Left ventricle myocardium inferior (tissue), 1 donor: ENCODE measurements around the gene PWWP2B. TPM values are rescaled to one million over a fixed set of nuclear protein-coding genes. Genes with fewer than 3 reads are reported as not detected.
"Not testable (repeated sequence)": the region's sequence is repeated elsewhere in the genome, so short reads cannot be mapped to it uniquely, and the experiment has no call there.

Source experiments
- DNase-seq: peaks from one replicate; pipeline ENCODE4 v3.0.0-alpha.2; 2020
- H3K27ac ChIP-seq: fragments of 200-600 bp; replicated peaks from 2 replicates; pipeline ENCODE4 v1.8.0; 2021
- H3K27me3 ChIP-seq: fragments of 200-600 bp; 2 replicates; pipeline ENCODE4 v1.8.0; 2021; ENCODE audit warnings: low read depth
- H3K36me3 ChIP-seq: fragments of 200-600 bp; 2 replicates; pipeline ENCODE4 v1.8.0; 2021
- H3K4me1 ChIP-seq: fragments of 200-600 bp; 2 replicates; pipeline ENCODE4 v1.8.0; 2021
- H3K4me3 ChIP-seq: fragments of 200-600 bp; 2 replicates; pipeline ENCODE4 v1.8.0; 2021; ENCODE audit warnings: mild to moderate bottlenecking, moderate library complexity
- H3K9me3 ChIP-seq: fragments of 200-600 bp; replicated peaks from 2 replicates; pipeline ENCODE4 v1.8.0; 2021
- intact Hi-C: fragments of 100-400 bp; cut with micrococcal nuclease; formaldehyde crosslinking; loops from one replicate; pipeline ENCODE4 v1.11.0; 2022
- total RNA-seq: library from RNA; stranded (reverse); fragmentation: NEBNext Ultra II Directional; extraction: Animal tissue kit (Norgen Biotek cat#: 25700); gene quantifications from one replicate; pipeline ENCODE4 v1.2.1, GENCODE V29; 2021
- TF ChIP-seq, protein P1 (sequence below): fragments of 200-600 bp; IDR thresholded peaks from 2 replicates; pipeline ENCODE4 v1.8.0; 2021; ENCODE audit warnings: antibody characterized with exemption, mild to moderate bottlenecking, borderline replicate concordance
- donor health status: DM: no; HTN: yes; CAD: no; lungs with severe emphysema.

The PWWP2B gene
- total RNA-seq, 1 donor from 2014 or later = 17.2 TPM

- no peak for DNase-seq
- Histone ChIP-seq H3K4me1 (no peaks in the 10 kb centered on the region), H3K27me3 (peaks cover 4% of the 10 kb centered on the region), H3K4me3 (no peak overlapping the region), H3K36me3 (no peaks in the 10 kb centered on the region), H3K9me3 (peaks cover 3% of the 10 kb centered on the region), H3K27ac (no peak overlapping the region)
- intact Hi-C loops = no loop called here
- TF ChIP-seq, protein P1, sequence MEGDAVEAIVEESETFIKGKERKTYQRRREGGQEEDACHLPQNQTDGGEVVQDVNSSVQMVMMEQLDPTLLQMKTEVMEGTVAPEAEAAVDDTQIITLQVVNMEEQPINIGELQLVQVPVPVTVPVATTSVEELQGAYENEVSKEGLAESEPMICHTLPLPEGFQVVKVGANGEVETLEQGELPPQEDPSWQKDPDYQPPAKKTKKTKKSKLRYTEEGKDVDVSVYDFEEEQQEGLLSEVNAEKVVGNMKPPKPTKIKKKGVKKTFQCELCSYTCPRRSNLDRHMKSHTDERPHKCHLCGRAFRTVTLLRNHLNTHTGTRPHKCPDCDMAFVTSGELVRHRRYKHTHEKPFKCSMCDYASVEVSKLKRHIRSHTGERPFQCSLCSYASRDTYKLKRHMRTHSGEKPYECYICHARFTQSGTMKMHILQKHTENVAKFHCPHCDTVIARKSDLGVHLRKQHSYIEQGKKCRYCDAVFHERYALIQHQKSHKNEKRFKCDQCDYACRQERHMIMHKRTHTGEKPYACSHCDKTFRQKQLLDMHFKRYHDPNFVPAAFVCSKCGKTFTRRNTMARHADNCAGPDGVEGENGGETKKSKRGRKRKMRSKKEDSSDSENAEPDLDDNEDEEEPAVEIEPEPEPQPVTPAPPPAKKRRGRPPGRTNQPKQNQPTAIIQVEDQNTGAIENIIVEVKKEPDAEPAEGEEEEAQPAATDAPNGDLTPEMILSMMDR = no peak
These were observed 20.6 kb upstream of the PWWP2B start for GRCh38 chr10:132376394-132376851.

- H3K4me3 ChIP-seq = no peak overlapping the region
- H3K27me3 ChIP-seq = peaks cover 4% of the 10 kb centered on the region
- TF ChIP-seq, protein P1 = no peak
- H3K4me1 ChIP-seq = no peaks in the 10 kb centered on the region
- DNase-seq = no peak
- H3K36me3 ChIP-seq = no peaks in the 10 kb centered on the region
- H3K27ac ChIP-seq = no peak overlapping the region
- intact Hi-C loops = no loop called here
- H3K9me3 ChIP-seq = peaks cover 5% of the 10 kb centered on the region
These were observed 19.7 kb upstream of the PWWP2B start for GRCh38 chr10:132377326-132377725.

- DNase-seq, intact Hi-C loops, H3K9me3 ChIP-seq, H3K27ac ChIP-seq, H3K4me3 ChIP-seq, H3K4me1 ChIP-seq, H3K27me3 ChIP-seq, H3K36me3 ChIP-seq: not testable (repeated sequence)
These were observed 18.0 kb upstream of the PWWP2B start for GRCh38 chr10:132379026-132379425.

- H3K36me3 ChIP-seq, DNase-seq, H3K27ac ChIP-seq, H3K27me3 ChIP-seq, H3K4me3 ChIP-seq, intact Hi-C loops, H3K9me3 ChIP-seq, H3K4me1 ChIP-seq: not testable (repeated sequence)
These were observed 16.0 kb upstream of the PWWP2B start for GRCh38 chr10:132380986-132381385.

GRCh38 chr10:132381741-132382140, 15.3 kb upstream of the PWWP2B start:
- DNase-seq = no peak
- no peaks in the 10 kb centered on the region for H3K4me1 ChIP-seq
- no peaks in the 10 kb centered on the region for H3K36me3 ChIP-seq
- peaks cover 5% of the 10 kb centered on the region for H3K9me3 ChIP-seq
- H3K4me3 ChIP-seq = no peak overlapping the region
- H3K27me3 ChIP-seq = no peaks in the 10 kb centered on the region
- H3K27ac ChIP-seq = no peak overlapping the region
- intact Hi-C loops = no loop called here
- TF ChIP-seq, protein P1 = no peak

GRCh38 chr10:132382231-132382922, 14.6 kb upstream of the PWWP2B start:
- H3K4me1 ChIP-seq = no peaks in the 10 kb centered on the region
- TF ChIP-seq, protein P1 = no peak
- no peaks in the 10 kb centered on the region for H3K36me3 ChIP-seq
- no peak for DNase-seq
- intact Hi-C loops = no loop called here
- no peak overlapping the region for H3K4me3 ChIP-seq
- H3K27me3 ChIP-seq = no peaks in the 10 kb centered on the region
- peaks cover 5% of the 10 kb centered on the region for H3K9me3 ChIP-seq
- H3K27ac ChIP-seq = no peak overlapping the region
